ENCODE results near the gene PRKCQ. TPM values are rescaled to one million over a fixed set of nuclear protein-coding genes. Genes with fewer than 3 reads are reported as not detected.

PRKCQ gene
- total RNA-seq, 4 donors from 2014 or later: 1.4 to 2.8 TPM; not detected in 2

DNA sequence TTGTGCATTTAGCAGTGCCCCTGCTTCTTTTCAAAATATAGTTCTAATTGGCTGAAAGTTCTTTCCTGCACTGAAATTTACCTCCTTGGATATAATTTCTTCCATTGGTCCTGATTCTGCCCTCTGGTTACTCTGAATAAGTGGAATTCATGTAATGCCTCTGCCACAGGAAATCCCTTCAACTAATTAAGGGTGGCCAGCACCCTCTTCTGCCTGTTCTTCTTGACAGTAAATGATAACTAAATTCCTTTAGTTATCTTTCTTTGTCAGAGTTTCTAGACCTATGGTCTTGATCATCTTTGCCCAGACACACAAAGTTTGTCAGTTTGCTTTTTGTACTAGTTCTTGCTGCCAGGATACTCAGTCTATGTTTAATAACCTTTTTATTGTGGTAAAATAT, 40.2 kb downstream of the PRKCQ start:
- DNase-seq: no peak
- intact Hi-C loops (cut with DNase I; ENCODE audit: low total_unique reads): no loop called here
- Histone ChIP-seq H3K36me3 (no peaks in the 10 kb centered on the region), H3K27me3 (no peaks in the 10 kb centered on the region), H3K4me3 (no peak overlapping the region), H3K27ac (no peak overlapping the region), H3K9me3 (no peaks in the 10 kb centered on the region), H3K4me1 (no peaks in the 10 kb centered on the region)
- TF ChIP-seq, protein P1, sequence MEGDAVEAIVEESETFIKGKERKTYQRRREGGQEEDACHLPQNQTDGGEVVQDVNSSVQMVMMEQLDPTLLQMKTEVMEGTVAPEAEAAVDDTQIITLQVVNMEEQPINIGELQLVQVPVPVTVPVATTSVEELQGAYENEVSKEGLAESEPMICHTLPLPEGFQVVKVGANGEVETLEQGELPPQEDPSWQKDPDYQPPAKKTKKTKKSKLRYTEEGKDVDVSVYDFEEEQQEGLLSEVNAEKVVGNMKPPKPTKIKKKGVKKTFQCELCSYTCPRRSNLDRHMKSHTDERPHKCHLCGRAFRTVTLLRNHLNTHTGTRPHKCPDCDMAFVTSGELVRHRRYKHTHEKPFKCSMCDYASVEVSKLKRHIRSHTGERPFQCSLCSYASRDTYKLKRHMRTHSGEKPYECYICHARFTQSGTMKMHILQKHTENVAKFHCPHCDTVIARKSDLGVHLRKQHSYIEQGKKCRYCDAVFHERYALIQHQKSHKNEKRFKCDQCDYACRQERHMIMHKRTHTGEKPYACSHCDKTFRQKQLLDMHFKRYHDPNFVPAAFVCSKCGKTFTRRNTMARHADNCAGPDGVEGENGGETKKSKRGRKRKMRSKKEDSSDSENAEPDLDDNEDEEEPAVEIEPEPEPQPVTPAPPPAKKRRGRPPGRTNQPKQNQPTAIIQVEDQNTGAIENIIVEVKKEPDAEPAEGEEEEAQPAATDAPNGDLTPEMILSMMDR (IDR thresholded peaks at IDR 0.05): no peak
- TF ChIP-seq POLR2A (IDR thresholded peaks at IDR 0.05): no peak

DNA sequence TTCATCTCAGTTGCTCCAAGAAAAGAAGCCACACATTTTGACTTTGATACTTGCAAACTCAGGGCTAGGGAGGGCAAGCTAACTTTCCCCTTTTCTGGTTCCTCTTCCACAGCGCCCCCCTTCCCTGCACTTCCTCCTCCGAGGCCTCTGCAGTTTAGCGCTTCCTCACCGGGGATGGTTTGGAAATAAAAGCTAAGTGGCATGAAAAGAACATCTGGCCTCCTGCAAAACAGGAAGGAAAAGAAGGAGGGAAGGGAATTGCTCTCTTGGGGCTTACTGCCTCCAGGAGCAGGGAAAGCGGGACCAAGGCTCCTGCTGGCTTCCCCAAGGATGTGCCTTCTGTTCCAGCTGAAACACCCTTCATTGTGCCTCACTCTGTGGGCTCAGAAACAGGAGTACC, 42.3 kb downstream of the PRKCQ start:
- Histone ChIP-seq H3K27ac (no peak overlapping the region), H3K36me3 (no peaks in the 10 kb centered on the region), H3K27me3 (no peaks in the 10 kb centered on the region), H3K4me3 (no peak overlapping the region), H3K9me3 (no peaks in the 10 kb centered on the region), H3K4me1 (no peaks in the 10 kb centered on the region)
- TF ChIP-seq POLR2A (IDR thresholded peaks at IDR 0.05): no peak
- TF ChIP-seq, protein P1 (IDR thresholded peaks at IDR 0.05): no peak
- intact Hi-C loops (cut with DNase I; ENCODE audit: low total_unique reads): no loop called here
- no peak for DNase-seq

DNA sequence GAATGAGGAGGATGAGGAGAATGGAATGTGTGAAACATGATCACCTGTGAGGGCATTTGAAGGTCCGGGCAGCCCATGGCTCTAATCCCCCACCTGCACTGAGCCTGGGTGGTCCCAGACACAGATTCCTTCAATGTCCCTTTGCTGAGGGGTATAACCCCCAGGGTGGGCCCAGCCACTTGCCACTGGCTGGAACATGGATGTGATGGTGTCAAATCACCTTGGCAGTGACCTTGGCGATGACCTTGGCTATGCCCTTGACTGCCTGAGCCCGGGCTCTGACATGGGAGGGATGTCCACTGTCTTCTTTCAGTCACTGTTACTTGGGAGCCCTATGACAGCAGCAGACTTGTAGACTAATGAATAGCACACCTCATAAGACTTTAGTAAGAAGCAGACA, 44.0 kb downstream of the PRKCQ start:
- H3K27ac ChIP-seq: no peak overlapping the region
- DNase-seq: no peak
- intact Hi-C loops (cut with DNase I; ENCODE audit: low total_unique reads): no loop called here
- TF ChIP-seq, protein P1 (IDR thresholded peaks at IDR 0.05): no peak
- no peak for TF ChIP-seq POLR2A (IDR thresholded peaks at IDR 0.05)
- H3K27me3 ChIP-seq: no peaks in the 10 kb centered on the region
- H3K36me3 ChIP-seq: no peaks in the 10 kb centered on the region
- H3K4me1 ChIP-seq: no peaks in the 10 kb centered on the region
- no peaks in the 10 kb centered on the region for H3K9me3 ChIP-seq
- no peak overlapping the region for H3K4me3 ChIP-seq

- TF ChIP-seq, protein P1 (IDR thresholded peaks at IDR 0.05): no peak
- no peak for TF ChIP-seq POLR2A (IDR thresholded peaks at IDR 0.05)
Measured at GRCh38 chr10:6535156-6535764, 44.8 kb downstream of the PRKCQ start.

DNA sequence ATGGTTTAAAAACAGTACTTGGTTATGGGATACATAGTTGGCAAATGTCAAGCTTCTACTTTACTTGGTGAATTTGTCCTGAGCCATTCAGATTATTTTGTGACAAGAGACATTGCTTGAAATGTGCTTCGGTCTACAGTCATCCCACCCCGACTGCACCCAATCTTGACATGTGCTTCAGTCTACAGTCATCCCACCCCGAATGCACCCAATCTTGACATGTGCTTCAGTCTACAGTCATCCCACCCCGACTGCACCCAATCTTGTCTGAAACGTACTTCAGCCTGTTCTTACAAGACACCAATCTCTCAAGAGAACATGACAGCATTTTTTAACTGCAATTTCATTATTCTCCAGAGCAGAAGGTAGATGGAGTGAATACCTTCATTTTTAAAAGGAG, 47.8 kb downstream of the PRKCQ start:
- Histone ChIP-seq H3K27me3 (no peaks in the 10 kb centered on the region), H3K4me3 (no peak overlapping the region), H3K9me3 (no peaks in the 10 kb centered on the region), H3K36me3 (no peaks in the 10 kb centered on the region), H3K4me1 (no peaks in the 10 kb centered on the region), H3K27ac (no peak overlapping the region)
- TF ChIP-seq, protein P1 (IDR thresholded peaks at IDR 0.05): no peak
- TF ChIP-seq POLR2A (IDR thresholded peaks at IDR 0.05): no peak
- no peak for DNase-seq
- intact Hi-C loops (cut with DNase I; ENCODE audit: low total_unique reads): no loop called here

More at GRCh38 chr10:6535156-6535764, 44.8 kb downstream of the PRKCQ start:
- Histone ChIP-seq H3K36me3 (no peaks in the 10 kb centered on the region), H3K27ac (no peak overlapping the region), H3K4me3 (no peak overlapping the region), H3K9me3 (no peaks in the 10 kb centered on the region), H3K27me3 (no peaks in the 10 kb centered on the region), H3K4me1 (no peaks in the 10 kb centered on the region)
- DNase-seq: no peak
- intact Hi-C loops (cut with DNase I; ENCODE audit: low total_unique reads): no loop called here

Data from uterus (tissue), 4 donors.